Measurements from ENCODE around the gene ZNFX1. TPM values are rescaled to one million over a fixed set of nuclear protein-coding genes. Genes with fewer than 3 reads are reported as not detected.

The ZNFX1 gene
- total RNA-seq, 2 experiments from 2014 or later = 42.5 to 45.3 TPM

DNA sequence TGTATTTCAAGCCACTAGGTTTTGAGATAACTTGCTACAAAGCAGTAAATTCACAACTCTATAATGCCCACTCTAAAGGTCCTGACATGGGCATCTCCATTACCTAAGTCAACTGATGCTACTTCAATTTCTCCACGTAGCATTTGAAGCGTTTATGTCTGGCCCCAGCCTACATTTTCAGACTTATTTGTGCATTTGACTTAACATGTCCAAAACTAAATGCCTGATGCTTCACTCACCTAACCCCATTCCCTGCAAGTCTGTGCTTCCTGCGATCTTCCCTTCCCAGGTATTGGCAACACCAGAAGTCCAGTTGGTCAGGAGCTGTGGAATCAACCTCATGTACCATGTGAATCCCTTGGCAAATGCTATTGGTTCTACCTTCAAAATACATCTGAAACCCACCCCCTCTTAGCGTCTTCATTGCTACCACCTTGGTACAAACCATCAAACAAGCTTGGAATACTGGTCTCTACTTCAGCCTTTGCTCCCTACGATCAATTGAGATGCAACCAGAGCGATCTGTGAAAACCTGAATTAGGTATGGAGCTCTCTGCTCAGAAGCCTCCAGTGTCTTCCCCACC is 12.8 kb upstream of the ZNFX1 start:
- POLR2A ChIA-PET = interaction anchor here (0.6 to 4.2 kb wide), 4 partner anchors 10 to 444 kb away, joined by 3 to 21 read pairs (median 4); no protein-coding TSS in a partner anchor
- peaks cover 77% of the 10 kb centered on the region for H3K36me3 Mint-ChIP-seq
- H3K4me3 Mint-ChIP-seq = no peak overlapping the region
- H3K4me1 Mint-ChIP-seq (ENCODE audit: low read depth) = peaks cover 25% of the 10 kb centered on the region
- intact Hi-C loops (cut with micrococcal nuclease) = no loop called here
- peak overlapping the region; percentile 40 for H3K27ac Mint-ChIP-seq
- peaks cover 22% of the 10 kb centered on the region for H3K9me3 Mint-ChIP-seq
- CTCF ChIA-PET = no interaction called here
- no peak for DNase-seq
- H3K27me3 Mint-ChIP-seq = no peaks in the 10 kb centered on the region

DNA sequence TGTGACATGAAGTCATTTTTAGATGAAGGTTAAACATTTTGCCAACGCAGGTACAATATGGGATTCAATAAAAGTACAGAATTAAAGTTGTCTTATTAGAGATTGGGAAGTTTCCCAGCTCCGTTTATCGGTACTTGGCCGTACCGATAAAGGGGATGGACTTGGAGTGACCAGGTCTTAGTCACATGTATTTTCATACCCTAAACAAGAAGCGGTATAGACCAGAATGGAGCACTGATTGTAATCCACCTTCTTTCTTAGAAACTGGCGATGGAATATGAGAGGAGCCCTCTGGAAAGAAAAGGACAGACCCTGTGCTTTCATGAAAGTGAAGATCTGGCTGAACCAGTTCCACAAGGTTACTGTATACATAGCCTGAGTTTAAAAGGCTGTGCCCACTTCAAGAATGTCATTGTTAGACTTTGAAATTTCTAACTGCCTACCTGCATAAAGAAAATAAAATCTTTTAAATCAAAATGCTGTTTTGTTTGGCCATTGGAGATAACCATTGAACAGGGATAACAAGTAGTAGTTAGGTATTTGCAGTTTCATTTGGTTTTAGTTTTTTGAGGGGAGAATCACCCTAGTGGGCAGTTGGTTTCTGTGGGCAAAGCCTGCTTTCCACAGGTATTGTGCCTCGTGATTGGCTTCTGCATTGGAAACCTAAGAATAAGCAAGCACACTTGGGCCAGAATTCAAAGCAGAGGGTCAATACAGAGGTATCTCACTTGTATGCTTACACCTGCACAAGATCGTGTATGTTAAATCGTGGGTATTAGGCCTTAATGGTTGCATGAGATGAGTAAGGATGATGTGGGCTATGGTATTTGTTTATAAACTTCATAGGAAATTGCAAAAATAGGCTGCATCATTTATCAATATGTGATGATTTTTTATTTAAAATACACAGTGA is 11.2 kb upstream of the ZNFX1 start:
- no peak for DNase-seq
- Mint-ChIP-seq H3K4me3 (no peak overlapping the region), H3K4me1 (ENCODE audit: low read depth) (peaks cover 38% of the 10 kb centered on the region), H3K36me3 (peaks cover 88% of the 10 kb centered on the region), H3K27me3 (no peaks in the 10 kb centered on the region), H3K9me3 (peaks cover 31% of the 10 kb centered on the region), H3K27ac (peak overlapping the region; percentile 60)
- ChIA-PET CTCF (interaction anchor here (1.0 kb wide), 1 partner anchor 12 kb away, joined by 5 read pairs; no protein-coding TSS in a partner anchor), POLR2A (interaction anchor here (1.5 to 4.2 kb wide), 5 partner anchors 8 to 32 kb away, joined by 6 to 25 read pairs (median 21); partner anchors contain the start of gene ZNFX1)
- intact Hi-C loops (cut with micrococcal nuclease) = no loop called here

DNA sequence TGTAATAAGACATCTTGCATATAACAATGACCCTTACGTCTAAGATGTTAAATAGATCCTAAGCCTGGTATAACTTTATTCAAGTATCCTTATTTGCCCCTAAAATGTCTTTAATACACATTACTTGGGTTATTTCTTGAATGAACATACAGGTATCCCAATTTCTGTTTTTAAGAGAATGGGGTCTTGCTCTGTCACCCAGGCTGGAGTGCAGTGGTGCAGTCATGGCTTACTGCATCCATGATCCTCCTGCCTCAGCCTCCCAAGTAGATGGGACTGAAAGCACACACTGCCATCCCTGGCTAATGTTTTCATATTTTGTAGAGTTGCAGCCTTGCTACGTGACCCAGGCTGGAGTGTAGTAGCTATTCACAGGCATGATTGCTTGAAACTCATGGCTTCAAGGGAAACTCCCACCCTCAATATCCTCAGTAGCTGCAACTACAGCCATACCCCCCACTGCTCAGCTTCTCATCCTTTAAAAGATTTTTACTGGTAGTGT is 10.4 kb upstream of the ZNFX1 start:
- ChIA-PET CTCF (interaction anchor here (1.0 kb wide), 1 partner anchor 11 kb away, joined by 5 read pairs; no protein-coding TSS in a partner anchor), POLR2A (interaction anchor here (1.5 to 3.6 kb wide), 4 partner anchors 9 to 32 kb away, joined by 6 to 25 read pairs (median 16); partner anchors contain the start of gene ZNFX1)
- DNase-seq = no peak
- peaks cover 34% of the 10 kb centered on the region for H3K9me3 Mint-ChIP-seq
- H3K27me3 Mint-ChIP-seq = no peaks in the 10 kb centered on the region
- H3K4me3 Mint-ChIP-seq = no peak overlapping the region
- intact Hi-C loops (cut with micrococcal nuclease) = no loop called here
- peaks cover 45% of the 10 kb centered on the region for H3K4me1 Mint-ChIP-seq (ENCODE audit: low read depth)
- H3K27ac Mint-ChIP-seq = peak overlapping the region; percentile 66
- peaks cover 92% of the 10 kb centered on the region for H3K36me3 Mint-ChIP-seq

DNA sequence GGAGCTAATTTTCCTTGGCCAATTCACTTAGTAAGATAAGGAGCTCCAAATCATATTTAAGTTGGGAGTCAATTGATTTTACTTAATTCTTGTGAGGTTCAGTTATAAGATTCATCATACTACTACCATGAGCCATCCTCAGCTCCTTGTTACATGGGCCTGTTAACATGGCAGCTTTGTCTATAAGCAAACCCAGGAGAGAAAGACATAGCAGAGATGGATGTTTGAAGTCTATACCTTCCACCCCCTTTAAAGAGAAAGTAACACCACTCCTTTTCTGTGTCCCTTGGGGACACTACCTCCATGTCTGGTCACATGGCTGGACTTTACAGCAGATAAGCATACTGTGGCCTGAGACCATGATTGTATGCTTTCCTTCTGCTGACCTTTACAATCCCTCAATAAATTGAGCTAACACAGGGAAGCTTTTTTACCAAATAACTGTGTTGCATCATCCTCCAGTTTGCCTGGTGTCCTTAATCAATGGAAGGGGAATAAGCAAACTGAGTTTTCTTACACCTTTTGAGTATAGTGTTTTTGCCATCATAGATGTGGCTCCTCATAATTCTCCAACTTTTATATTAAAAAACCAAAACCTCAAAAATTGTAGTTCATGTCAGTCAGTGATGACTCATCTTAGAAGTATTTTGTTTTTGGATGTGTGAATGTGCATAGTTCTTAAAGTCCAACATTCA is 9.8 kb upstream of the ZNFX1 start:
- Mint-ChIP-seq H3K4me1 (ENCODE audit: low read depth) (peaks cover 51% of the 10 kb centered on the region), H3K4me3 (no peak overlapping the region), H3K27me3 (no peaks in the 10 kb centered on the region), H3K36me3 (peaks cover 92% of the 10 kb centered on the region), H3K27ac (peak overlapping the region; percentile 66), H3K9me3 (peaks cover 35% of the 10 kb centered on the region)
- DNase-seq = no peak
- intact Hi-C loops (cut with micrococcal nuclease) = no loop called here
- POLR2A ChIA-PET = interaction anchor here (0.6 to 3.6 kb wide), 6 partner anchors 8 to 69 kb away, joined by 3 to 25 read pairs (median 6); partner anchors contain the start of gene ZNFX1
- CTCF ChIA-PET = interaction anchor here (0.9 to 1.3 kb wide), 3 partner anchors 10 to 197 kb away, joined by 3 to 5 read pairs (median 3); no protein-coding TSS in a partner anchor

DNA sequence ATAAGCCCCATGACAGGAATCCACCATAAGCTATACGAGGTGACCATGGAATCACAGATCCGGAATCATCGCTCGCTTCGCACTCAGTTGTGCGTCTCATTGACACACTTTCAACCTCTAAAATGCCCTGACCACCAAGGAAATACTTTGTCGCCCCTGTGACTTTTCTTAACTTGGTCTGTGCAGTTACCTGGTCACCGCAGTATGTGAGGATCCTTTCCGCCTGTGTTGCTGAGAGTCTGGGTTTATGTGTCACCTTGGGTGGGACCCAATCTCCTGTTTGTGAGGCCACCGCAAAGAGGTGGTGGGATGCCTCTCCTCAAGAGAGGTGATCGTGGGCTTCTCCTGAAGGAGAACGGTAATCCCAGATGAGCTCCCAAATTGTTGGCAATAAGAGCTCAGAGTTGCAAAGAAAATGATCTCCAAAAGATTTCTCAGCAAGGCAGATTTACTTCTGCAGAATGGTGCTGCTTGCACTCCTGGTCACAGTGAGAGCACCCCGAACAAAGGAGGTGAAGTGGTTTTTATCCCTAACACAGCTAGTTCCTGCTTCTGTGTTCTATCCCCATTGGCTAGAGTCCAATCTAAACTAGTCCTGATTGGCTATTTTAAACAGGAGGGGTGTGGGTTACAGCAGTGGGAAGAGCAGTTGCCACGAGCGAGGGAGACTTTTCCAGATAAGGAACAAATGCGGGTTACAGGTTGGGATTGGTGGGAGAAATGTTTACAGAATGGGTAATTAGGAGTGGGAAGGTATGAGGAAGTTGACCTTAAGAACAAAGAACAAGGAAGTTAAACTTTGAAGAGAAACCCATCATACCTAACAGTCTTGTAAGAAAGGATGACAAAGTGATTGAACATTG is 9.1 kb upstream of the ZNFX1 start:
- CTCF ChIA-PET = interaction anchor here (0.9 to 1.3 kb wide), 2 partner anchors 35 to 198 kb away, joined by 3 read pairs; no protein-coding TSS in a partner anchor
- Mint-ChIP-seq H3K4me3 (peak overlapping the region; percentile 21), H3K36me3 (peaks cover 93% of the 10 kb centered on the region), H3K27me3 (no peaks in the 10 kb centered on the region), H3K4me1 (ENCODE audit: low read depth) (peaks cover 59% of the 10 kb centered on the region), H3K27ac (peak overlapping the region; percentile 66), H3K9me3 (peaks cover 43% of the 10 kb centered on the region)
- POLR2A ChIA-PET = interaction anchor here (0.6 to 3.6 kb wide), 5 partner anchors 8 to 70 kb away, joined by 3 to 25 read pairs (median 7); partner anchors contain the start of gene ZNFX1
- DNase-seq = no peak
- intact Hi-C loops (cut with micrococcal nuclease) = no loop called here

DNA sequence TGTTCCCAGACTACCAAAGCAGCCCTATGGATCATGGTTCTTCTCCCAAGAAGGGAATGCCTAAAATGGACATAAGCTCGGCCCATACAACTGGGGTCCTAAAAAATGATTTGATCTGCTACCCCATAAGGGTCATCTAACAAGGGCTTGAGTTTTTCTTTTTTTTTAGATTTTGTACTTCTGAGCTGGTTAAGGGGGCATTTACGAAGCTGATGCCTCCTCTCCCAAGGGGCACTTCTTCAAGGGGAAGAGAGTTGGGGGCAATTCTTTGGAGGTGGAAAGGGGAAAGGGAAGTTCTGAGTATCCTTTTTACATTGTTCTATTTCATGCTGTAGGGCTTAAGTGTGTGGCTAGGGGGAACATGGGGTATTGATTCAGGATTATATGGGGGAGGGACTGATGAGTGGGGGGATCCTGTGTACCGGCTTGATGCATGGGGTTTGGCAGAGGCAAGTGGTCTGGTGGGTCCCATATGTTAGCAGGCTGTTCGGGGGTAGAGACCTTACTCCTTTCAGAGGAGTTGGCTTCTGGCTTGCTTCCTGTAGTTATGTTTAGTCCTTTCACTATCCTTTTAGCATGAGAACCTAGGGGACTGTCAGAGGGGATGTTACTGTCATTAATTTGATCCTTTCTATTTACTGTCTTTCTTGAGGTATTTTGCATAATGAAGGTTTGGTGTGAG is 8.1 kb upstream of the ZNFX1 start:
- Mint-ChIP-seq H3K27ac (peak overlapping the region; percentile 62), H3K4me1 (ENCODE audit: low read depth) (peaks cover 68% of the 10 kb centered on the region), H3K4me3 (peak overlapping the region; percentile 99), H3K36me3 (peaks cover 99% of the 10 kb centered on the region), H3K27me3 (no peaks in the 10 kb centered on the region), H3K9me3 (peaks cover 50% of the 10 kb centered on the region)
- ChIA-PET POLR2A (interaction anchor here (3.6 kb wide), 1 partner anchor 9 kb away, joined by 24 read pairs; no protein-coding TSS in a partner anchor), CTCF (no interaction called here)
- DNase-seq = no peak
- intact Hi-C loops (cut with micrococcal nuclease) = no loop called here

DNA sequence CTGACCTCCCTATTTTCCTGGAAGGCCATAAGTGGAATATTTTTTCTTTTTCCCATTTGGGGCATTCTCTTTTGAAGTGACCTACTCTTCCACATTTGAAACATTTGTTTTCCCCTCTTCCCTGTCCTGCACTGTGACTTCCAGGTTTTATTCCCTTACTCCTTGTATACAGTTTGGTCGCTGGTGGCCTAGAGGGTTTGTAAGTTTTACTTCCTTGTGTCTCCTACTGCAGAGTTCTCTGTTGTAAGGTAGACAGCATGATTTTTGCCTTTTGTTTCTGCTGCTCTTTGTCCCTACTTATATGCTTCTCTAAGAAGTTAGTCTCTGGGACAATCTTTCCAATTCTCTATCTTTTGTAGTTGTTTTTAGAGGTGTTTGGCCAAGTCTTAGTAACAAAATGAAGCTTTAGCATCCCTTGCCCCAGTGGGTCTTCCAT is 7.4 kb upstream of the ZNFX1 start:
- Mint-ChIP-seq H3K36me3 (peaks cover 99% of the 10 kb centered on the region), H3K9me3 (peaks cover 55% of the 10 kb centered on the region), H3K4me1 (ENCODE audit: low read depth) (peaks cover 69% of the 10 kb centered on the region), H3K27ac (peak overlapping the region; percentile 62), H3K4me3 (peak overlapping the region; percentile 99), H3K27me3 (no peaks in the 10 kb centered on the region)
- no peak for DNase-seq
- ChIA-PET CTCF (no interaction called here), POLR2A (no interaction called here)
- intact Hi-C loops (cut with micrococcal nuclease) = no loop called here

DNA sequence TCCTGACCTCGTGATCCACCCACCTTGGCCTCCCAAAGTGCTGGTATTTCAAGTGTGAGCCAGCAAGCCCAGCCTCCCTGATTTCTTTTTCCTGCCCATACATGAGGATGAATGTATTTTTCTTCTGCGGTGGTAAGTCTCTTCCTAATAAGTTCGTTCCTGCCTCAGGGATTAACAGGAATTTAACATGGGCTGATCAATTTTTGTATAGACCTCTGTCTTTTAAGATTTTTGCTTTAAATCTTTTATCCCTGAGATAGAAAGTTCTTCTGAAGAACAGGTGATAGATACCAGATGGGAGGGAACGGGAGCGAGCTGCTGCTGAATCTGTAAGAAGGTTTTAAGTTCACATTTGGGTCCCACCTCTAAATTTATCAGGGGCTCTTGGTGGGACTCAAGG is 7.0 kb upstream of the ZNFX1 start:
- no peak for DNase-seq
- H3K4me1 Mint-ChIP-seq (ENCODE audit: low read depth) = peaks cover 73% of the 10 kb centered on the region
- peaks cover 99% of the 10 kb centered on the region for H3K36me3 Mint-ChIP-seq
- ChIA-PET POLR2A (no interaction called here), CTCF (no interaction called here)
- H3K27me3 Mint-ChIP-seq = no peaks in the 10 kb centered on the region
- peak overlapping the region; percentile 99 for H3K4me3 Mint-ChIP-seq
- H3K27ac Mint-ChIP-seq = peak overlapping the region; percentile 99
- intact Hi-C loops (cut with micrococcal nuclease) = no loop called here
- peaks cover 59% of the 10 kb centered on the region for H3K9me3 Mint-ChIP-seq

DNA sequence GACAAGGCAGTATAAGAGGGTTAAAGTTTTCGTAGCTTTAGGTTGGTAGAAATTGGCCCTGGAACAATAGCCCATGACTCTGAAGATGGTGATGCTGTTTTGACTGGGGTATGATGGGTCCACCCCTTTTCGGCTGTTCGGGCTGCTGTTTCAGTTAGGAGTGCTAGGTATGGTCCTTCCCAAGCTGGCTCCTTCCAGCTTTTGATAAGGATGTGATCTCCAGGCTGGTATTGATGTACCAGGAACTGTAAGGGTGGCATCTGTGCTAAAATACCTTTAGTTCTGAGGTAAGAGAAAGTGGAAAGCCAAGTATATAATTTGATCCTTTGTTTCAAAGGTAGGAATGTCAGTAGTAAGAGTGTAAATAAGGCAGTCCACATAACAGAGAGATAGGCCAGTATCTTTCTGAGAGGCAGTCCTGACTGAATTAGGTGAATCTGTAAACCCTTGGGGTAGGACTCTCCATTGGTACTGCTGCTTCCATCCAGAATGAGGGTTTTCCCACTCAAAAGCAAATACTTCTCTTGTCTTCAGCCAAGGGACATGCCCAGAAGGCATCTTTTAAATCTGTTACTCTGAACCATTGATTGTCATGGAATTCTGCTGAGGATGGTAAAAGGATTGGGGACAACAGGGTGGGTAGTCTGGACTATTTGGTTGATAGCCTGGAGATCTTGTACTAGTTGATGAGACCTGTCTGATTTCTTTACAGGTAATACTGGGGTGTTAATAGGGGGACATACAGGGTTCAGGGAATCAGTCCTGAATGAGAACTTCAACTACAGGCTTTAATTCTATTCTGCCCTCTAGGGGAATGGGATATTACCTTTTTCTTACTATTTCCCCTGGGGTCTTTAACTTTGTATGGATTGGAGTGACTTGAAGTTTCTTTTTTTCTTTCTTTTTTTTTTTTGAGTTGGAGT is 6.1 kb upstream of the ZNFX1 start:
- peak overlapping the region; percentile 99 for H3K27ac Mint-ChIP-seq
- peaks cover 59% of the 10 kb centered on the region for H3K9me3 Mint-ChIP-seq
- DNase-seq = no peak
- peaks cover 71% of the 10 kb centered on the region for H3K4me1 Mint-ChIP-seq (ENCODE audit: low read depth)
- H3K4me3 Mint-ChIP-seq = peak overlapping the region; percentile 99
- ChIA-PET POLR2A (interaction anchor here (0.7 to 2.9 kb wide), 5 partner anchors 11 to 311 kb away, joined by 3 to 13 read pairs (median 7); no protein-coding TSS in a partner anchor), CTCF (no interaction called here)
- peaks cover 100% of the 10 kb centered on the region for H3K36me3 Mint-ChIP-seq
- no peaks in the 10 kb centered on the region for H3K27me3 Mint-ChIP-seq
- intact Hi-C loops (cut with micrococcal nuclease) = no loop called here

Data from activated CD4-positive, alpha-beta memory T cell treated with anti-CD3 and anti-CD28 coated beads for 36 hours (primary cell).